T-helper 2 cell (primary cell): ENCODE measurements around the gene ANO9.
A peak's percentile ranks its signal among the peaks of the same experiment; 100 is the strongest.

Experiments
- DNase-seq, 5 experiments: peaks; one replicate each; pipeline versions ENCODE4 v3.0.0 to v3.0.0-alpha.2; 2012 to 2022

Gene ANO9

GRCh38 chr11:367956-368413 is 73.8 kb downstream of the ANO9 start:
- peak in 1 of 5 experiments; percentile 22 for DNase-seq
